Measurements from ENCODE around the gene FFAR3.

FFAR3 gene

GRCh38 chr19:35331551-35332214, 26.6 kb upstream of the FFAR3 start:
- peaks cover 12 to 45% of the 10 kb centered on the region in 2 experiments for H3K27me3 ChIP-seq (ENCODE audit: control insufficient read depth in 1 of 2, insufficient read depth in 1 of 2, low read length in 2 of 2)
- H4K91ac ChIP-seq (ENCODE audit: low read length): no peak overlapping the region
- no peak overlapping the region for H2BK5ac ChIP-seq (ENCODE audit: low read depth, low read length, poor library complexity, severe bottlenecking)
- H3K9ac ChIP-seq (ENCODE audit: low read length): no peak overlapping the region
- H3K36me3 ChIP-seq (ENCODE audit: control insufficient read depth in 1 of 2, insufficient read depth in 2 of 2, low read depth in 1 of 2, low read length in 2 of 2): no peaks in the 10 kb centered on the region
- H3K14ac ChIP-seq (ENCODE audit: low read length in 2 of 2): no peak overlapping the region
- no peak overlapping the region for H3K4ac ChIP-seq (ENCODE audit: low read depth in 1 of 2, low read length in 2 of 2)
- H3K23ac ChIP-seq (ENCODE audit: low read length in 2 of 2): peak overlapping the region in 1 of 2 experiments; percentile 51
- no peak overlapping the region for H3K4me2 ChIP-seq (ENCODE audit: low read length, poor library complexity, severe bottlenecking)
- H2BK15ac ChIP-seq (ENCODE audit: low read depth, poor library complexity, severe bottlenecking): no peak overlapping the region
- H3K4me3 ChIP-seq (ENCODE audit: insufficient read depth in 1 of 2, low read depth in 1 of 2, low read length in 2 of 2): no peak overlapping the region
- WGBS: 71% methylated on average over 11 of the region's 14 CpGs
- no peak overlapping the region for H2BK12ac ChIP-seq (ENCODE audit: low read length in 2 of 2)
- no peak overlapping the region for H3K18ac ChIP-seq (ENCODE audit: low read depth in 1 of 2, low read length in 2 of 2)
- no peak for DNase-seq
- H4K8ac ChIP-seq (ENCODE audit: low read length): no peak overlapping the region
- no peak overlapping the region for H2AK5ac ChIP-seq (ENCODE audit: low read length, severe bottlenecking)
- H2AFZ ChIP-seq (ENCODE audit: low read depth, low read length): no peak overlapping the region
- no peaks in the 10 kb centered on the region for H3K9me3 ChIP-seq (ENCODE audit: control insufficient read depth, low read length)
- H3K79me1 ChIP-seq (replicated peaks; ENCODE audit: low read length, poor library complexity, severe bottlenecking): no peaks in the 10 kb centered on the region
- H3K4me1 ChIP-seq (ENCODE audit: control insufficient read depth, insufficient read depth, low read depth, low read length): no peaks in the 10 kb centered on the region
- H3K27ac ChIP-seq (ENCODE audit: low read length, poor library complexity, severe bottlenecking): no peak overlapping the region
- no peak overlapping the region for H2BK120ac ChIP-seq (ENCODE audit: low read depth, low read length)

GRCh38 chr19:35332817-35333216, 25.4 kb upstream of the FFAR3 start:
- H3K27me3 ChIP-seq (ENCODE audit: control insufficient read depth in 1 of 2, insufficient read depth in 1 of 2, low read length in 2 of 2): peaks cover 8 to 48% of the 10 kb centered on the region in 2 experiments
- no peak for DNase-seq
- H3K79me1 ChIP-seq (replicated peaks; ENCODE audit: low read length, poor library complexity, severe bottlenecking): no peaks in the 10 kb centered on the region
- H4K91ac ChIP-seq (ENCODE audit: low read length): no peak overlapping the region
- H2AFZ ChIP-seq (ENCODE audit: low read depth, low read length): no peak overlapping the region
- H3K4me2 ChIP-seq (ENCODE audit: low read length, poor library complexity, severe bottlenecking): no peak overlapping the region
- no peak overlapping the region for H2BK5ac ChIP-seq (ENCODE audit: low read depth, low read length, poor library complexity, severe bottlenecking)
- no peak overlapping the region for H3K23ac ChIP-seq (ENCODE audit: low read length in 2 of 2)
- no peak overlapping the region for H2BK12ac ChIP-seq (ENCODE audit: low read length in 2 of 2)
- no peak overlapping the region for H2BK15ac ChIP-seq (ENCODE audit: low read depth, poor library complexity, severe bottlenecking)
- H3K36me3 ChIP-seq (ENCODE audit: control insufficient read depth in 1 of 2, insufficient read depth in 2 of 2, low read depth in 1 of 2, low read length in 2 of 2): no peaks in the 10 kb centered on the region
- H3K9me3 ChIP-seq (ENCODE audit: control insufficient read depth, low read length): no peaks in the 10 kb centered on the region
- no peaks in the 10 kb centered on the region for H3K4me1 ChIP-seq (ENCODE audit: control insufficient read depth, insufficient read depth, low read depth, low read length)
- H3K14ac ChIP-seq (ENCODE audit: low read length in 2 of 2): no peak overlapping the region
- H3K18ac ChIP-seq (ENCODE audit: low read depth in 1 of 2, low read length in 2 of 2): no peak overlapping the region
- no peak overlapping the region for H3K4ac ChIP-seq (ENCODE audit: low read depth in 1 of 2, low read length in 2 of 2)
- no peak overlapping the region for H2BK120ac ChIP-seq (ENCODE audit: low read depth, low read length)
- no peak overlapping the region for H2AK5ac ChIP-seq (ENCODE audit: low read length, severe bottlenecking)
- H3K9ac ChIP-seq (ENCODE audit: low read length): no peak overlapping the region
- H3K27ac ChIP-seq (ENCODE audit: low read length, poor library complexity, severe bottlenecking): no peak overlapping the region
- WGBS: 84% methylated on average over 12 of the region's 12 CpGs
- no peak overlapping the region for H3K4me3 ChIP-seq (ENCODE audit: insufficient read depth in 1 of 2, low read depth in 1 of 2, low read length in 2 of 2)
- H4K8ac ChIP-seq (ENCODE audit: low read length): no peak overlapping the region

- Histone ChIP-seq H3K9ac (ENCODE audit: low read length) (no peak overlapping the region), H3K14ac (ENCODE audit: low read length in 2 of 2) (no peak overlapping the region), H2BK12ac (ENCODE audit: low read length in 2 of 2) (no peak overlapping the region), H2BK5ac (ENCODE audit: low read depth, low read length, poor library complexity, severe bottlenecking) (no peak overlapping the region), H3K36me3 (ENCODE audit: control insufficient read depth in 1 of 2, insufficient read depth in 2 of 2, low read depth in 1 of 2, low read length in 2 of 2) (no peaks in the 10 kb centered on the region), H2AK5ac (ENCODE audit: low read length, severe bottlenecking) (no peak overlapping the region), H2AFZ (ENCODE audit: low read depth, low read length) (no peak overlapping the region), H3K4me1 (ENCODE audit: control insufficient read depth, insufficient read depth, low read depth, low read length) (no peaks in the 10 kb centered on the region), H2BK120ac (ENCODE audit: low read depth, low read length) (no peak overlapping the region), H3K79me1 (replicated peaks; ENCODE audit: low read length, poor library complexity, severe bottlenecking) (no peaks in the 10 kb centered on the region), H3K4ac (ENCODE audit: low read depth in 1 of 2, low read length in 2 of 2) (no peak overlapping the region), H3K4me2 (ENCODE audit: low read length, poor library complexity, severe bottlenecking) (no peak overlapping the region), H3K27me3 (ENCODE audit: control insufficient read depth in 1 of 2, insufficient read depth in 1 of 2, low read length in 2 of 2) (peaks cover 4 to 45% of the 10 kb centered on the region in 2 experiments), H3K9me3 (ENCODE audit: control insufficient read depth, low read length) (no peaks in the 10 kb centered on the region), H4K8ac (ENCODE audit: low read length) (no peak overlapping the region), H2BK15ac (ENCODE audit: low read depth, poor library complexity, severe bottlenecking) (no peak overlapping the region), H3K18ac (ENCODE audit: low read depth in 1 of 2, low read length in 2 of 2) (no peak overlapping the region), H4K91ac (ENCODE audit: low read length) (no peak overlapping the region), H3K27ac (ENCODE audit: low read length, poor library complexity, severe bottlenecking) (no peak overlapping the region), H3K23ac (ENCODE audit: low read length in 2 of 2) (no peak overlapping the region), H3K4me3 (ENCODE audit: insufficient read depth in 1 of 2, low read depth in 1 of 2, low read length in 2 of 2) (no peak overlapping the region)
- no peak for DNase-seq
- 93% methylated on average over 9 of the region's 10 CpGs for WGBS
Measured at GRCh38 chr19:35334144-35334753, 24.0 kb upstream of the FFAR3 start.

DNA sequence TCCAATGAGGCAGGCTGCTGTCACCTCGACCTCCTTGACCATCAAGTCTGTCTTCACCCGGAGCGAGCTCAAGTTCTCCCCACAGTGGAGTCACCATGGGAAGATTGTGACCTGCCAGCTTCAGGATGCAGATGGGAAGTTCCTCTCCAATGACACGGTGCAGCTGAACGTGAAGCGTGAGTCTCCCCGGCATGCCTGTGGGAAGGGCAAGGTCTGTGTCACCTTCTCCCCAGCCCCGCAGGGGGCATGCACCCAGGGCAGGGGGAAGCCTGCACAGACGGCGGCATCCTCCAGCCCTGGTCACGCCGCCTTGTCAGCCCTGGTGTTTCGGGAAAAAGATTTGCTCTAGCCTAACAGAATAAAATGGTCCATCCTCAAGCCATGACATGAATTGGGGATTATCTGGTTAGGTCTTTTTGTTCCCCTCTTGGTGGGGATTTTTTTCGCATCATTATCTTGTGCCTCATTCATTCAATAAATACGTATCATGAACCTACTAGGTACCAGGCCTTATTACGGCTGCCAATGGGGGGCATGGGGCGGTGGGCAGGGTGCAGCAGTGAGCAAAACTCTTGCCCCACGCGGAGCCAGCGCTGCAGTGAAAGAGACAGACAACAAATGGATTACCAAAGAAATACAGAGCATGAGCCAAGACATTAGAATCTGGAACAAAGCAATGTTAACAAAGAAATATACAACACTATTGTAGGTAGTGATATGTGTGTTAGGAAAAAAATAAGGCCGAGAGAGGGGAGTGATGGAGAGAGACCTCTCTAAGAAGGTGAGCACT, 21.9 kb upstream of the FFAR3 start:
- Histone ChIP-seq H3K36me3 (ENCODE audit: control insufficient read depth in 1 of 2, insufficient read depth in 2 of 2, low read depth in 1 of 2, low read length in 2 of 2) (no peaks in the 10 kb centered on the region), H2BK5ac (ENCODE audit: low read depth, low read length, poor library complexity, severe bottlenecking) (no peak overlapping the region), H2AK5ac (ENCODE audit: low read length, severe bottlenecking) (no peak overlapping the region), H3K27me3 (ENCODE audit: control insufficient read depth in 1 of 2, insufficient read depth in 1 of 2, low read length in 2 of 2) (peaks cover 0 to 40% of the 10 kb centered on the region in 2 experiments), H3K18ac (ENCODE audit: low read depth in 1 of 2, low read length in 2 of 2) (no peak overlapping the region), H3K9me3 (ENCODE audit: control insufficient read depth, low read length) (no peaks in the 10 kb centered on the region), H3K4ac (ENCODE audit: low read depth in 1 of 2, low read length in 2 of 2) (no peak overlapping the region), H2AFZ (ENCODE audit: low read depth, low read length) (no peak overlapping the region), H3K4me1 (ENCODE audit: control insufficient read depth, insufficient read depth, low read depth, low read length) (no peaks in the 10 kb centered on the region), H3K14ac (ENCODE audit: low read length in 2 of 2) (peak overlapping the region in 1 of 2 experiments; percentile 11), H3K23ac (ENCODE audit: low read length in 2 of 2) (no peak overlapping the region), H2BK12ac (ENCODE audit: low read length in 2 of 2) (no peak overlapping the region), H3K27ac (ENCODE audit: low read length, poor library complexity, severe bottlenecking) (no peak overlapping the region), H2BK120ac (ENCODE audit: low read depth, low read length) (no peak overlapping the region), H2BK15ac (ENCODE audit: low read depth, poor library complexity, severe bottlenecking) (no peak overlapping the region), H3K79me1 (replicated peaks; ENCODE audit: low read length, poor library complexity, severe bottlenecking) (no peaks in the 10 kb centered on the region), H4K91ac (ENCODE audit: low read length) (no peak overlapping the region), H3K4me3 (ENCODE audit: insufficient read depth in 1 of 2, low read depth in 1 of 2, low read length in 2 of 2) (no peak overlapping the region), H3K4me2 (ENCODE audit: low read length, poor library complexity, severe bottlenecking) (no peak overlapping the region), H3K9ac (ENCODE audit: low read length) (no peak overlapping the region), H4K8ac (ENCODE audit: low read length) (no peak overlapping the region)
- WGBS: 91% methylated on average over 21 of the region's 21 CpGs
- no peak for DNase-seq

Data from mesenchymal stem cell (in vitro differentiated cells and primary cell).